HG03095 (cell line): Measurements from ENCODE around the gene VASH2.
"Not testable (repeated sequence)": the region's sequence is repeated elsewhere in the genome, so short reads cannot be mapped to it uniquely, and the experiment has no call there.

ENCODE experiments used
- ATAC-seq: cut with Tn5 transposase; IDR thresholded peaks from one replicate; pipeline ENCODE4 v1.9.1; 2021; ENCODE audit warnings: moderate library complexity; ENCODE audit not compliant: unreplicated experiment

VASH2 gene

DNA sequence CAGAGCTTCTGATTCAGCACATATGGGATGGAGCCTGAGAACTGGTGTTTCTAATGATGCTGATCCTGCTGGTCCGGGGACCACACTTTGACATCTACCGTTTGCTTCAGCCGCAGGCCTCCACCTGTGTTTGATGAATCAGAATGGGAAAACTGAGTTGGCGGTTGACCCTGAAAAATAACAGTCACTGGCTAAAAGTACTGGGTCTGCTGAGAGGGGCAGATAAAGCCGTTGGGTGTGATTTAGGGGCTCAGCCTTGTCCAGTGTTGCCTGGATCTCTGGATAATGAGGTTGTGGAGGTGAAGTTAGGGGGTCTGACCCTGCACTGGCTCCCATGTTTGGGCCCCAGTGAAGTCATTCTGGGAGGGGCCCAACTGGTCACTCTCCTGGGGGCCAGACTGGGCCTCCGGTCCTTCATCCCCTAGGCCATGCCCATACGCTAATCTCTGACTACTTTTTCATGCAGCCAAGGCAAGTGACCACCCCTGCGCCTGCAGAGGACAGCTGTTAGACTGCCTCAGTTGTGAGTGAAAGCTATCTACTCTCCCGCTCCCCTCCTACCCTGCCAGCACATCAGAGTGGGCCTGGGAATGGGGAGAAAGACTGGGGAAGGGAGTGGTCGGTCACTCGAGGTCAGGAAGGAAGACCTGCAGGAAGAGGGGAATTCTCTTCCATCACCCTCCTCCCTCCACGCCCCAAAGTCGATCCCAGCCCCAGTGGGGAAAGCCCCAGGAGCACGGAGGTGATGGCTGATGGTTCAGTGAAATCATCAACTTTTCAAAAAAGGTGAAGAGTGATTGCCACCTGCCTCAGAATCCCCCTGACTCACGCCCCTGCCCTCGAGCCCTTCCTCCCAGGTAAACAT is 27.7 kb downstream of the VASH2 start:
- ATAC-seq = peak; percentile 44

GRCh38 chr1:212979340-212980122 is 29.2 kb downstream of the VASH2 start:
- ATAC-seq = peak; percentile 71

GRCh38 chr1:212980123-212980785 is 29.9 kb downstream of the VASH2 start:
- no peak for ATAC-seq

DNA sequence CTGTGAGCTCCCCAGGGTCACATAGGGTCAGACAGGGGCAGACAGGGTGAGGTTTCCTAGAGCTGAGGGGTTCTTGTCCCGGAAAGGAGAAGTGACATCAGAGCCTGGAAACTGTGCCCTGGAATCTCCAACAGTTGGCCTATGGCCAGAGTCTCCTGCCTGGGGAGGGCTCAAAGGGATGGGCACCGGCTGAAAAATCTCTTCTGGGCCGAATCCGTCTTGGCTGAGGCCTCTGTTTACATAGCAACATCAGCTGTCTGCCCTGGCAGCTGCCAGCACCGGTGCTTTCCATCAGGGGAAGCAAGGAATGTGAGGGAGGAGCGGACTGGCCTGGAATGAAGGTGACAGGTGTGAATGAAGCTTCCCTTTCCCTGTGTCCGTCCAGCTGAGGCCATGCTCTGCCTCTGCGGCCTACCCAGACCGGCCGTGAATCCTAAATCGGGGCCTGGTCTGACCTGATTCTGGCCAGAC is 30.7 kb downstream of the VASH2 start:
- ATAC-seq = no peak

GRCh38 chr1:212981571-212982328 is 31.4 kb downstream of the VASH2 start:
- peak; percentile 40 for ATAC-seq

DNA sequence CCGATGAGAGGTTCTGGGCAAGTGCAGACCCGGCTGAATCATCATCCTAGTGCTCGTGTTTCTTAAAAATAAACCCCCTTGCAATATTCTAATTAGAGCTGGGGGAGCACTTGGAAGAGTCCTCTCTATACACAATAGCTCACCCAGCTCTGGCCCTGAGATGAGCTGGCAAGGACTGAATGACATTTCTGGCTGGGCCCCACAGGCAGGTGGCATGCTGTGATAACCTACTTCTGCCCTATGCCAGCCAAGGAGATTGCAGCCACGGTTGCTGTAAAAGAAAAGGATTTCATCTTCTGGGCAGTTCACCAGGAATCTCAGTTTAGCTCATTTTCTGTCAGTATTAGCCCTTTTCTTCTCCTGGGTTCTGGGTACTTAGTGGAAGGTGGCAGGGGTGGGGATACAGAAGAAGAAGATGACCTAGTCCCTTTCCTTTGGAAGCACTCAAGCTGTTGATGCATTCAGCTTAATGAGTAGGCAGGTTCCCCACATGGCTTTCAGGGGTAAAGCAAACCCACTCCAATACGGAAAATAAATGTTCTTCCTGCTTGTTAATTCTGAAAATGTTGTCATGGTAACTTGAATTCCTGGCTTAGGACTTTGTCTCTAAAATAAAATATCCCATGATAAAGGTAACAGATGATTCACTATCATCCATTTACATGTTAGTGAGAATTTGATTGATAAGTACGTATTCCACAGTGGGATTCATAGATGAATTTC is 32.2 kb downstream of the VASH2 start:
- no peak for ATAC-seq

GRCh38 chr1:212983482-212983881 is 33.1 kb downstream of the VASH2 start:
- no peak for ATAC-seq

DNA sequence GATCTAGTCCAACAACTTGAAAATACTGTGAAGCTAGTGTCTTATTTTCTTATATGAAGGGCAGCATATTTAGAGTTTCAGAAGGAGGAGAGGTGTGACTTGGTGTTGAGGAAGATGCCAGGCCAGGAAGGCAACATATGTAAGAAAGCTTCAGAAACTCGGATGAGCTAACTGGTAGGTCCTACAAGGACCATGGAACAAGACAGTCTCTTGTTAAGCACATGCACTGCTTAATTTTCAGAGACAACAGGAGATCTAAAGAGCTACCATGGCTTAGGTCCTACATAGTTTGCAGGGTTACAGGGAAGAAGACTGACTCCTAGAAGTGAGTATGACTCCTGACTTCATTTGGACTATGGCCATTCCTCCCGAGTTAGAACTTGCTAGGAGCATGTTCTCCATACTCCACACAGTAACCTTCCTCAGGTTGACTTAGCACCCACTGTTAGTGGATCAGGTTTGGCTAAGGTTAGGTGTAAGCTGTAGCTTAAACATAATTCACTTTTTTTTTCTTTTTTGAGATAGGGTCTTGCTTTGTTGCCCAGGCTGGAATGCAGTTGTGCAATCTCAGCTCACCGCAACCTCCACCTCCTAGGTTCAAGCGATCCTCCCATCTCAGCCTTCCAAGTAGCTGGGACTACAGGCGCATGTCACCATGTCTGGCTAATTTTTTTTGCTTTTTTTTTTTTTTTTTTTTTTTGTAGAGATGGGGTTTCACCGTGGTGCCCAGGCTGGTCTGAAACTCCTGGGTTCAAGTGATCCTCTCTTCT is 34.4 kb downstream of the VASH2 start:
- no peak for ATAC-seq

- ATAC-seq = no peak
These were observed 36.2 kb downstream of the VASH2 start for GRCh38 chr1:212986551-212986950.

DNA sequence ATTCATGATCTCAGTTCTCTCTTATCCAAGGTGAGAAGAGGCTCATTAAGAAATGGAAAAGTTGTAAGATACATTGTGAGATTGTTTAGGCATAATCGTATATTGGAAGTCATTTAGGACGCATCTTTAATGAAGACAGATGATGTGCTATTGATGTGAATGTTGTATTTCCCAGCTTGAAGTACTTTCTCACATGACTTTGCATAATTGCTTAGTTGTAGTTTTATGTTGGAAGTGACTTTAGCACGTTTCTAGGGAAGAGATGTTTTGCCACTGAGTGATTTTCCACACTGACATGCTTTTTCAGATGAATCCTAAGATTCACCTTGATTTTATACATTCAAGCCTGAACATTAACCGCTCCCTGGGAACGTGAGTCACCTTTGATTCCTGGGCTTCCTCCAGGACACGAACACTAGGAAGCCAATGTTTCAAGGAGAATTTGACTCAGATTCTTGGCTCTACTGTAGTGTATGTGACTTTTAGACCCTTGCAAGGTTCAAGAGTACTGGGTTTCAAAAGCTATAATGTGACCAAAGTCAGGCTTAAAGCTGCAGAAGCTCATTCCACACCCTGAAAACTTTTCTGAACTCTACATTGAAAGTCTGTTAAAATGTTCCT is 37.5 kb downstream of the VASH2 start:
- ATAC-seq = no peak

DNA sequence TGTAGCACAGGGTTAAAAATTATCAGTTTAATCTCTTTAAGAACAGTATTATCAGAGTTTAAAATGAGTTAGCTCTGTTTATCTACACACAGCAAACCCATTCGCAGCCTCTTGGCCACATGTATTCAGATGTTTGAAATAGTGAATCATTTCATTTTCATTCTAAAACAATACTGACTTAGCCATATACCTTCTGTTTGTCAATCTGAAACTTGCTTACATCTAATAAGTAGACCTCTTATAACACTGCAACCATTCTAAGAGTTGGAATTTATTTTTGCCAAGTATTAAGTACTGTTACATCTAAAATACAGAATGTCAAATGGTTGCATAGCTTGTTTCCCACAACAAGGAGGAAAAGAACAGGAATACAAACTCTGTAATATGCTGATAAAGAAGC is 39.9 kb downstream of the VASH2 start:
- no peak for ATAC-seq

DNA sequence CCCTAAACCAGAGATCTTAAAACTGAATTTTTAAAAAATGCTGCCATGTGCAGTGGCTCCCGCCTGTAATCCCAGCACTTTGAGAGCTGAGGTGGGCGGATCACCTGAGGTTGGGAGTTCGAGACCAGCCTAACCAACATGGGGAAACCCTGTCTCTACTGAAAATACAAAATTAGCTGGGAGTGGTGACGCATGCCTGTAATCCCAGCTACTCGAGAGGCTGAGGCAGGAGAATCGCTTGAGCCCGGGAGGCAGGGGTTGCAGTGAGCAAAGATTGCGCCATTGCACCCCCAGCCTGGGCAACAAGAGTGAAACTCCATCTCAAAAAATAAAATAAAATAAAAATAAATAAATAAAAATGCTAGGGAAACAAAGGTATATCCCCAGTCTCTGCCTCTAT is 43.6 kb downstream of the VASH2 start:
- ATAC-seq = not testable (repeated sequence)

GRCh38 chr1:212994926-212995325 is 44.6 kb downstream of the VASH2 start:
- ATAC-seq = no peak

- peak; percentile 59 for ATAC-seq
These were observed 52.9 kb downstream of the VASH2 start for GRCh38 chr1:213003256-213003655.

GRCh38 chr1:213008564-213008963 is 58.2 kb downstream of the VASH2 start:
- ATAC-seq = peak; percentile 79

- no peak for ATAC-seq
These were observed 64.3 kb downstream of the VASH2 start for GRCh38 chr1:213014642-213015041.

DNA sequence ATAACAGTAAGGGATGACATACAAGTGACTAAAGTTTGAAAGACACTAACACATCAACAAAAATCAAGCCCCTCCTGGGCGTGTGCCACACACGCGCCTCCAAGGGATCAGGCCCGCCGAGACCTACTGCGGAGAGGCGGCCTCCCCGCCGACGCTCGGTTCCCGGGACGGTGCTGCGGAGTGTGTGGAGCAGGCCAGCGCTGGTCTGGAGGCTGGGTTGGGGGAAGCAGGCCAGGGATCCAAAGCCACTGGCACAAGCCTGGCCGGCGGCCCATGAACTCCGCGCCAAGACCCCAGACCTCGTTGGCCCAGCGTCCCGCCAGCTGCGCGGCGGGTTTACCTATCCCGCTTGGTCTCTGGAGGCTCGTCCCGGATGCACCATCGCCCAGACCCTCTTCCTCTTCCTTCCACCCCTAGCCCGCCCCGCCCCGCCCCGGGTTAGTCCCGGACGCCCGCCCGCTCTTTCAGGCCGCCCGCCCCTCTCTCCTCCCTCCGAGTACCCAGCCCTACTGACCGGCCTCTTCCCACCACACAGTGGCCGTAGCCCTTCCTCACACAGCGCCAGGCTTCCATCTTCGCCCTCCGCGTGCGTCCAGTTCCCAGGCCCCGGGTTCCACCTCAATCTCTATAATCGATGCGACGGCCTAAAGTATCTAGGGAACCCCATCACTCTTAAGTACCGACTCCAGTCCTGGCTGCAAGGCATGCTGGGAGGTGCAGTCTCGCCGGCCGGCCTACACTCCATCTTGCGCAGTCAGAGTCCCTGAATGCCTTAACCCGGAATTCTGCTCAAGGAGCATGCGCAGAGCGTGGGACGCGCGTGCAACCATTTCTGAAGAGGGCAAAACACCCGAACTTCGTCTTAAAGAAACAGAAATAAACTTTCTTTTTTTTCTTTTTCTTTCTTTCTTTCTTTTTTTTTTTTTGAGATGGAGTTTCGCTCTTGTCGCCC is 65.0 kb downstream of the VASH2 start, which contains the start of gene ANGEL2:
TSS of gene ANGEL2 (minus strand) at position 769 of the 952 bp plus-strand sequence. CDS start at position 573, 196 bp downstream.
- peak; percentile 93 for ATAC-seq
